HEK293 (cell line): ENCODE measurements around the gene AIPL1.

ENCODE experiments used
- CTCF ChIA-PET: fragments of 350-600 bp; formaldehyde crosslinking; extraction: SDS; loops from one replicate; lab custom pipeline; 2021; ENCODE audit warnings: antibody characterized with exemption; lab: Yijun Ruan, JAX
- POLR2A ChIA-PET: fragments of 300-600 bp; formaldehyde crosslinking; extraction: SDS; loops from one replicate; lab custom pipeline; 2020; ENCODE audit warnings: antibody characterized with exemption, inconsistent platforms; lab: Yijun Ruan, JAX
- H3K27ac ChIP-seq: fragments of 200-500 bp; sonication (Bioruptor generic); 2 replicates; pipeline ENCODE4 v1.5.1; 2014; ENCODE audit warnings: low read depth, low read length, control low read depth, inconsistent platforms; ENCODE audit errors: extremely low read depth
- H3K36me3 ChIP-seq, 2 experiments: fragments of 200-500 bp in 1 of 2; sonication (Bioruptor generic) in 1 of 2; 1 replicate in 1 of 2; 2 replicates in 1 of 2; pipeline ENCODE4 v1.5.1; 2014 to 2017; ENCODE audit warnings: inconsistent platforms in 2 of 2, low read length in 2 of 2; ENCODE audit not compliant: control insufficient read depth in 2 of 2, insufficient read depth in 1 of 2
- H3K4me1 ChIP-seq: fragments of 200-500 bp; sonication (Bioruptor generic); 2 replicates; pipeline ENCODE4 v1.5.1; 2014; ENCODE audit warnings: mild to moderate bottlenecking, low read length, inconsistent platforms; ENCODE audit not compliant: control insufficient read depth, insufficient read depth
- H3K4me3 ChIP-seq: 2 replicates; pipeline ENCODE4 v1.5.1; 2011; ENCODE audit warnings: low read depth, mild to moderate bottlenecking, control low read depth, low read length, moderate library complexity
- H3K9me3 ChIP-seq: fragments of 200-500 bp; sonication (Bioruptor generic); 2 replicates; pipeline ENCODE4 v1.5.1; 2014; ENCODE audit warnings: low read depth, low read length, inconsistent platforms; ENCODE audit not compliant: control insufficient read depth, insufficient read depth
- HOXD13 ChIP-seq: sonication (generic); formaldehyde crosslinking; IDR thresholded peaks from 2 replicates; pipeline ENCODE4 v1.8.0; 2022; ENCODE audit warnings: missing genetic modification reagents, borderline replicate concordance
- KLF9 ChIP-seq: fragments of 450-650 bp; formaldehyde crosslinking; IDR thresholded peaks from 2 replicates; pipeline ENCODE4 v1.5.1; 2016; ENCODE audit warnings: missing biosample characterization, missing genetic modification characterization, low read depth
- OSR2 ChIP-seq: fragments of 450-650 bp; formaldehyde crosslinking; IDR thresholded peaks from 2 replicates; pipeline ENCODE4 v1.5.1; 2016; ENCODE audit warnings: missing biosample characterization, missing genetic modification characterization
- OVOL3 ChIP-seq: fragments of 450-650 bp; formaldehyde crosslinking; IDR thresholded peaks from 2 replicates; pipeline ENCODE4 v1.5.1; 2016; ENCODE audit warnings: missing biosample characterization, missing genetic modification characterization
- TRIM28 ChIP-seq: IDR thresholded peaks from 2 replicates; pipeline ENCODE4 v1.6.1; 2011; ENCODE audit warnings: low read length, control low read depth, borderline replicate concordance
- ZBTB8A ChIP-seq: fragments of 450-650 bp; formaldehyde crosslinking; IDR thresholded peaks from 2 replicates; pipeline ENCODE4 v1.5.1; 2016; ENCODE audit warnings: missing biosample characterization, missing genetic modification characterization
- ZNF10 ChIP-seq: fragments of 450-650 bp; formaldehyde crosslinking; IDR thresholded peaks from 2 replicates; pipeline ENCODE4 v1.5.1; 2017; ENCODE audit warnings: missing biosample characterization, missing genetic modification characterization
- ZNF114 ChIP-seq: fragments of 450-650 bp; formaldehyde crosslinking; IDR thresholded peaks from 2 replicates; pipeline ENCODE4 v1.5.0; 2017; ENCODE audit warnings: missing biosample characterization, missing genetic modification characterization
- ZNF211 ChIP-seq: fragments of 450-650 bp; formaldehyde crosslinking; IDR thresholded peaks from 2 replicates; pipeline ENCODE4 v1.5.1; 2016; ENCODE audit warnings: low read depth, missing biosample characterization, missing genetic modification characterization
- ZNF214 ChIP-seq: fragments of 450-650 bp; formaldehyde crosslinking; IDR thresholded peaks from 2 replicates; pipeline ENCODE4 v1.5.1; 2017; ENCODE audit warnings: missing biosample characterization, mild to moderate bottlenecking, missing genetic modification characterization, borderline replicate concordance
- ZNF391 ChIP-seq: fragments of 450-650 bp; formaldehyde crosslinking; IDR thresholded peaks from 2 replicates; pipeline ENCODE4 v1.5.1; 2016; ENCODE audit warnings: low read depth, missing biosample characterization, missing genetic modification characterization, borderline replicate concordance
- ZNF621 ChIP-seq: fragments of 450-650 bp; formaldehyde crosslinking; IDR thresholded peaks from 2 replicates; pipeline ENCODE4 v1.5.1; 2017; ENCODE audit warnings: missing biosample characterization, missing genetic modification characterization
- ZNF626 ChIP-seq: fragments of 450-650 bp; sonication (Bioruptor Pico); formaldehyde crosslinking; IDR thresholded peaks from 2 replicates; pipeline ENCODE4 v1.5.1; 2018; ENCODE audit warnings: missing biosample characterization, missing genetic modification characterization, inconsistent platforms
- ZNF707 ChIP-seq: fragments of 450-650 bp; formaldehyde crosslinking; IDR thresholded peaks from 2 replicates; pipeline ENCODE4 v1.5.1; 2016; ENCODE audit warnings: missing biosample characterization, missing genetic modification characterization
- ZNF76 ChIP-seq: fragments of 450-650 bp; formaldehyde crosslinking; IDR thresholded peaks from 2 replicates; pipeline ENCODE4; 2016; ENCODE audit warnings: low read depth, missing biosample characterization, missing genetic modification characterization, borderline replicate concordance
- ZNF776 ChIP-seq: fragments of 450-650 bp; formaldehyde crosslinking; IDR thresholded peaks from 2 replicates; pipeline ENCODE4 v1.5.0; 2017; ENCODE audit warnings: missing biosample characterization, missing genetic modification characterization, borderline replicate concordance
- TF ChIP-seq, protein P1 (sequence below): fragments of 450-650 bp; formaldehyde crosslinking; IDR thresholded peaks from 2 replicates; pipeline ENCODE4 v1.5.1; 2016; ENCODE audit warnings: missing biosample characterization, missing genetic modification characterization
- TF ChIP-seq, protein P2 (sequence below): fragments of 450-650 bp; formaldehyde crosslinking; IDR thresholded peaks from 2 replicates; pipeline ENCODE4 v1.5.1; 2017; ENCODE audit warnings: missing biosample characterization, missing genetic modification characterization
- TF ChIP-seq, protein P3 (sequence below): fragments of 450-650 bp; formaldehyde crosslinking; IDR thresholded peaks from 2 replicates; pipeline ENCODE4 v1.5.1; 2016; ENCODE audit warnings: missing biosample characterization, missing genetic modification characterization
- TF ChIP-seq, protein P4 (sequence below): fragments of 450-650 bp; formaldehyde crosslinking; IDR thresholded peaks from 2 replicates; pipeline ENCODE4 v1.5.1; 2016; ENCODE audit warnings: missing biosample characterization, missing genetic modification characterization
- TF ChIP-seq, protein P5 (sequence below): fragments of 450-650 bp; formaldehyde crosslinking; IDR thresholded peaks from 2 replicates; pipeline ENCODE4 v1.5.1; 2016; ENCODE audit warnings: missing biosample characterization, missing genetic modification characterization

Gene AIPL1

DNA sequence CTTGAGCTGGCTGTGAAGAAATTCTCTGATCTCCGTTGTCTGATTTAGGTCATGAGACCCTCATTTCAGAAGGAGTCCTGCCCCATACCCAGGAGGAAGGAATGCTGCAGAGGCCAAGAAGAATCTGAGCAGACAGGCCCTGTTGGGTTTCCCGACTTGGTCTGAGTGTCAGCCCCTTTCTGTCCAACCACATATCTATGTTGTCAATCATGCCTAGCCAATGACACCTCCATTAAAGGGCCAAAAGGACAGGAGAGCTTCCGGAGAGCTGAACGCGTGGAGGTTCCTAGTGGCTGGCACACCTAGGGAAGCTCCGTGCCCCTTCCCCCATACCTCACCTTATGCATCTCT is 47.2 kb upstream of the AIPL1 start (continued):
- TF ChIP-seq, protein P1, sequence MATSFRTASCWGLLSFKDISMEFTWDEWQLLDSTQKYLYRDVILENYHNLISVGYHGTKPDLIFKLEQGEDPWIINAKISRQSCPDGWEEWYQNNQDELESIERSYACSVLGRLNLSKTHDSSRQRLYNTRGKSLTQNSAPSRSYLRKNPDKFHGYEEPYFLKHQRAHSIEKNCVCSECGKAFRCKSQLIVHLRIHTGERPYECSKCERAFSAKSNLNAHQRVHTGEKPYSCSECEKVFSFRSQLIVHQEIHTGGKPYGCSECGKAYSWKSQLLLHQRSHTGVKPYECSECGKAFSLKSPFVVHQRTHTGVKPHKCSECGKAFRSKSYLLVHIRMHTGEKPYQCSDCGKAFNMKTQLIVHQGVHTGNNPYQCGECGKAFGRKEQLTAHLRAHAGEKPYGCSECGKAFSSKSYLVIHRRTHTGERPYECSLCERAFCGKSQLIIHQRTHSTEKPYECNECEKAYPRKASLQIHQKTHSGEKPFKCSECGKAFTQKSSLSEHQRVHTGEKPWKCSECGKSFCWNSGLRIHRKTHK (tag by site-specific recombination), result no peak
- TF ChIP-seq, protein P2, sequence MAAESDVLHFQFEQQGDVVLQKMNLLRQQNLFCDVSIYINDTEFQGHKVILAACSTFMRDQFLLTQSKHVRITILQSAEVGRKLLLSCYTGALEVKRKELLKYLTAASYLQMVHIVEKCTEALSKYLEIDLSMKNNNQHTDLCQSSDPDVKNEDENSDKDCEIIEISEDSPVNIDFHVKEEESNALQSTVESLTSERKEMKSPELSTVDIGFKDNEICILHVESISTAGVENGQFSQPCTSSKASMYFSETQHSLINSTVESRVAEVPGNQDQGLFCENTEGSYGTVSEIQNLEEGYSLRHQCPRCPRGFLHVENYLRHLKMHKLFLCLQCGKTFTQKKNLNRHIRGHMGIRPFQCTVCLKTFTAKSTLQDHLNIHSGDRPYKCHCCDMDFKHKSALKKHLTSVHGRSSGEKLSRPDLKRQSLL (tag by site-specific recombination), result no peak
- TF ChIP-seq, protein P3, sequence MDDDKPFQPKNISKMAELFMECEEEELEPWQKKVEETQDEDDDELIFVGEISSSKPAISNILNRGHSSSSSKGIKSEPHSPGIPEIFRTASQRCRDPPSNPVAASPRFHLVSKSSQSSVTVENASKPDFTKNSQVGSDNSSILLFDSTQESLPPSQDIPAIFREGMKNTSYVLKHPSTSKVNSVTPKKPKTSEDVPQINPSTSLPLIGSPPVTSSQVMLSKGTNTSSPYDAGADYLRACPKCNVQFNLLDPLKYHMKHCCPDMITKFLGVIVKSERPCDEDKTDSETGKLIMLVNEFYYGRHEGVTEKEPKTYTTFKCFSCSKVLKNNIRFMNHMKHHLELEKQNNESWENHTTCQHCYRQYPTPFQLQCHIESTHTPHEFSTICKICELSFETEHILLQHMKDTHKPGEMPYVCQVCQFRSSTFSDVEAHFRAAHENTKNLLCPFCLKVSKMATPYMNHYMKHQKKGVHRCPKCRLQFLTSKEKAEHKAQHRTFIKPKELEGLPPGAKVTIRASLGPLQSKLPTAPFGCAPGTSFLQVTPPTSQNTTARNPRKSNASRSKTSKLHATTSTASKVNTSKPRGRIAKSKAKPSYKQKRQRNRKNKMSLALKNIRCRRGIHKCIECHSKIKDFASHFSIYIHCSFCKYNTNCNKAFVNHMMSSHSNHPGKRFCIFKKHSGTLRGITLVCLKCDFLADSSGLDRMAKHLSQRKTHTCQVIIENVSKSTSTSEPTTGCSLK (tag by site-specific recombination), result no peak
- TF ChIP-seq OVOL3 (tag by site-specific recombination), result no peak
- TF ChIP-seq ZNF211, result no peak

DNA sequence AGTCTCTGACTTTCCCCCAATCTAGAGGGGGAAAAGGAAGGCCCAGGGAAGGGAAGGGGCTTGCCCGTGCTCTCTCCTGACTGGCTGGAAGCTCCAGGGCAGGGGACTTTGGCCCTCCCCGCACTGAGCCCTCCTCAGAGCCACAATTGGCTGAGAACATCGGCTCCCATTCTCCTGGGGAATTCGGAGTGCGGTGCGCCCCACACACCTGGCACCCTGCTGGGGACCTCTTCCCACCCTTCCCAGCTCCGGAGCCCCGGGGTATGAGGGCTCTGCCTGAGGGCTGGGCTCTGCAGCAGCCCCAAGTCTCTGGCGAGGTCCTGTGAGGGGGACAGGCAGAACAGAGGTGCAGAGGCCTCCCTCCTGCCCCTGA is 45.4 kb upstream of the AIPL1 start:
- H3K4me1 ChIP-seq, result peaks cover 6% of the 10 kb centered on the region; the same call in 1 of the 2 replicates
- ChIA-PET CTCF (no interaction called here), POLR2A (no interaction called here)
- H3K9me3 ChIP-seq, result no peaks in the 10 kb centered on the region
- no peaks in the 10 kb centered on the region for H3K36me3 ChIP-seq
- TF ChIP-seq ZNF626 (tag by site-specific recombination) (no peak), ZNF10 (tag by site-specific recombination) (no peak), ZNF76 (tag by site-specific recombination) (no peak), ZNF621 (tag by site-specific recombination) (no peak), ZNF776 (tag by site-specific recombination) (no peak), ZNF114 (no peak), KLF9 (tag by site-specific recombination) (no peak), ZNF214 (tag by site-specific recombination) (no peak), TRIM28 (no peak), ZNF707 (no peak), ZBTB8A (no peak), OSR2 (tag by site-specific recombination) (no peak), HOXD13 (CRISPR knock-in tag) (no peak), ZNF391 (tag by site-specific recombination) (no peak)
- TF ChIP-seq, protein P3 (tag by site-specific recombination), result no peak
- TF ChIP-seq, protein P4, sequence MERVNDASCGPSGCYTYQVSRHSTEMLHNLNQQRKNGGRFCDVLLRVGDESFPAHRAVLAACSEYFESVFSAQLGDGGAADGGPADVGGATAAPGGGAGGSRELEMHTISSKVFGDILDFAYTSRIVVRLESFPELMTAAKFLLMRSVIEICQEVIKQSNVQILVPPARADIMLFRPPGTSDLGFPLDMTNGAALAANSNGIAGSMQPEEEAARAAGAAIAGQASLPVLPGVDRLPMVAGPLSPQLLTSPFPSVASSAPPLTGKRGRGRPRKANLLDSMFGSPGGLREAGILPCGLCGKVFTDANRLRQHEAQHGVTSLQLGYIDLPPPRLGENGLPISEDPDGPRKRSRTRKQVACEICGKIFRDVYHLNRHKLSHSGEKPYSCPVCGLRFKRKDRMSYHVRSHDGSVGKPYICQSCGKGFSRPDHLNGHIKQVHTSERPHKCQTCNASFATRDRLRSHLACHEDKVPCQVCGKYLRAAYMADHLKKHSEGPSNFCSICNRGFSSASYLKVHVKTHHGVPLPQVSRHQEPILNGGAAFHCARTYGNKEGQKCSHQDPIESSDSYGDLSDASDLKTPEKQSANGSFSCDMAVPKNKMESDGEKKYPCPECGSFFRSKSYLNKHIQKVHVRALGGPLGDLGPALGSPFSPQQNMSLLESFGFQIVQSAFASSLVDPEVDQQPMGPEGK, result no peak
- TF ChIP-seq, protein P5, sequence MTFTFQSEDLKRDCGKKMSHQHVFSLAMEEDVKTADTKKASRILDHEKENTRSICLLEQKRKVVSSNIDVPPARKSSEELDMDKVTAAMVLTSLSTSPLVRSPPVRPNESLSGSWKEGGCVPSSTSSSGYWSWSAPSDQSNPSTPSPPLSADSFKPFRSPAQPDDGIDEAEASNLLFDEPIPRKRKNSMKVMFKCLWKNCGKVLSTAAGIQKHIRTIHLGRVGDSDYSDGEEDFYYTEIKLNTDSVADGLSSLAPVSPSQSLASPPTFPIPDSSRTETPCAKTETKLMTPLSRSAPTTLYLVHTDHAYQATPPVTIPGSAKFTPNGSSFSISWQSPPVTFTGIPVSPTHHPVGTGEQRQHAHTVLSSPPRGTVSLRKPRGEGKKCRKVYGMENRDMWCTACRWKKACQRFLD (tag by site-specific recombination), result no peak
- no peak overlapping the region for H3K27ac ChIP-seq
- no peak overlapping the region for H3K4me3 ChIP-seq
